Neural cell (in vitro differentiated cells): Measurements from ENCODE around the gene ATP1A2. TPM values are rescaled to one million over a fixed set of nuclear protein-coding genes. Genes with fewer than 3 reads are reported as not detected.

Source experiments
- H2AFZ ChIP-seq: fragments of 200-600, 300-800 bp; sonication (generic), shearing (Covaris generic); 2 replicates; pipeline ENCODE4 v1.6.0; 2014; ENCODE audit warnings: low read depth, mild to moderate bottlenecking, antibody characterized with exemption, low read length, moderate library complexity
- H3F3A ChIP-seq: fragments of 200-600 bp; shearing (Covaris generic); 2 replicates; pipeline ENCODE4 v1.6.1; 2016; ENCODE audit warnings: mild to moderate bottlenecking, moderate library complexity, mixed read lengths, antibody characterized with exemption, low read length; ENCODE audit not compliant: insufficient read depth, poor library complexity, severe bottlenecking
- H3K27ac ChIP-seq: fragments of 200-600, 300-800 bp; sonication (generic), shearing (Covaris generic); 2 replicates; pipeline ENCODE4 v1.5.1; 2014; ENCODE audit warnings: mild to moderate bottlenecking, low read length, moderate library complexity
- H3K27me3 ChIP-seq: fragments of 300-800, 200-600 bp; sonication (generic), shearing (Covaris generic); 2 replicates; pipeline ENCODE4 v1.6.0; 2014; ENCODE audit warnings: mild to moderate bottlenecking, low read depth, low read length, moderate library complexity; ENCODE audit not compliant: insufficient read depth
- H3K36me3 ChIP-seq: fragments of 300-800, 200-600 bp; sonication (generic), shearing (Covaris generic); 2 replicates; pipeline ENCODE4 v1.5.1; 2014; ENCODE audit warnings: mild to moderate bottlenecking, antibody characterized with exemption, low read length, moderate library complexity; ENCODE audit not compliant: insufficient read depth
- H3K4me2 ChIP-seq: fragments of 300-800, 200-600 bp; sonication (generic), shearing (Covaris generic); 2 replicates; pipeline ENCODE4 v1.6.0; 2014; ENCODE audit warnings: mild to moderate bottlenecking, low read length
- H3K4me3 ChIP-seq: fragments of 300-800, 200-600 bp; sonication (generic), shearing (Covaris generic); 2 replicates; pipeline ENCODE4 v1.5.1; 2014; ENCODE audit warnings: mild to moderate bottlenecking, low read length, moderate library complexity
- H3K79me2 ChIP-seq: fragments of 200-600 bp; shearing (Covaris generic); replicated peaks from 2 replicates; pipeline ENCODE4 v1.6.0; 2014; ENCODE audit warnings: mild to moderate bottlenecking, low read length, moderate library complexity; ENCODE audit not compliant: insufficient read depth
- H3K9ac ChIP-seq: fragments of 300-800, 200-600 bp; sonication (generic), shearing (Covaris generic); 2 replicates; pipeline ENCODE4 v1.6.1; 2016; ENCODE audit warnings: mild to moderate bottlenecking, low read length, mixed read lengths
- H3K9me2 ChIP-seq: fragments of 200-600 bp; shearing (Covaris generic); 2 replicates; pipeline ENCODE4 v1.6.1; 2016; ENCODE audit warnings: mild to moderate bottlenecking, low read length, mixed read lengths; ENCODE audit not compliant: insufficient read depth
- H3K9me3 ChIP-seq: fragments of 200-600, 300-800 bp; sonication (generic), shearing (Covaris generic); 2 replicates; pipeline ENCODE4 v1.6.1; 2016; ENCODE audit warnings: mild to moderate bottlenecking, mixed run types, low read length, moderate library complexity, mixed read lengths
- H4K20me1 ChIP-seq: fragments of 200-600 bp; shearing (Covaris generic); 2 replicates; pipeline ENCODE4 v1.6.1; 2016; ENCODE audit warnings: mild to moderate bottlenecking, mixed run types; ENCODE audit not compliant: insufficient read depth
- CTCF ChIP-seq: fragments of 450-650 bp; IDR thresholded peaks from 2 replicates; pipeline ENCODE4 v1.5.1; 2014; ENCODE audit warnings: antibody characterized with exemption, mild to moderate bottlenecking, moderate library complexity; ENCODE audit not compliant: poor library complexity, severe bottlenecking
- EP300 ChIP-seq: fragments of 450-650 bp; conservative IDR thresholded peaks from 2 replicates; pipeline ENCODE4 v1.6.1; 2014; ENCODE audit warnings: antibody characterized with exemption, mild to moderate bottlenecking, moderate library complexity; ENCODE audit not compliant: poor library complexity, severe bottlenecking
- EZH2 ChIP-seq: fragments of 200-600, 300-800 bp; shearing (Covaris generic), sonication (generic); IDR thresholded peaks from 2 replicates; pipeline ENCODE4 v1.6.1; 2014; ENCODE audit warnings: antibody characterized with exemption, low read length, borderline replicate concordance, mild to moderate bottlenecking; ENCODE audit not compliant: insufficient read depth, poor library complexity, severe bottlenecking
- MXI1 ChIP-seq: fragments of 450-650 bp; conservative IDR thresholded peaks from 2 replicates; pipeline ENCODE4 v1.6.1; 2014; ENCODE audit warnings: antibody characterized with exemption, mild to moderate bottlenecking; ENCODE audit not compliant: poor library complexity, severe bottlenecking
- POLR2AphosphoS5 ChIP-seq: IDR thresholded peaks from 2 replicates; pipeline ENCODE4 v1.6.1; 2012
- RAD21 ChIP-seq: fragments of 450-650 bp; conservative IDR thresholded peaks from 2 replicates; pipeline ENCODE4 v1.6.1; 2014; ENCODE audit warnings: antibody characterized with exemption, mild to moderate bottlenecking, moderate library complexity
- REST ChIP-seq: IDR thresholded peaks from 2 replicates; pipeline ENCODE4 v1.6.1; 2012; ENCODE audit warnings: borderline replicate concordance
- SMC3 ChIP-seq: fragments of 450-650 bp; conservative IDR thresholded peaks from 2 replicates; pipeline ENCODE4 v1.6.1; 2014; ENCODE audit warnings: antibody characterized with exemption, mild to moderate bottlenecking, moderate library complexity; ENCODE audit not compliant: poor library complexity
- TAF1 ChIP-seq: IDR thresholded peaks from 2 replicates; pipeline ENCODE4 v1.6.1; 2012; ENCODE audit warnings: low read depth
- polyA plus RNA-seq: library from polyadenylated mRNA; depleted of rRNA; stranded (reverse); fragments of >200 nt; gene quantifications from 2 replicates; pipeline ENCODE4 v1.2.3, GENCODE V29; 2014

Gene ATP1A2
- polyA plus RNA-seq, 1 donor from 2014 or later: 0.12 TPM

DNA sequence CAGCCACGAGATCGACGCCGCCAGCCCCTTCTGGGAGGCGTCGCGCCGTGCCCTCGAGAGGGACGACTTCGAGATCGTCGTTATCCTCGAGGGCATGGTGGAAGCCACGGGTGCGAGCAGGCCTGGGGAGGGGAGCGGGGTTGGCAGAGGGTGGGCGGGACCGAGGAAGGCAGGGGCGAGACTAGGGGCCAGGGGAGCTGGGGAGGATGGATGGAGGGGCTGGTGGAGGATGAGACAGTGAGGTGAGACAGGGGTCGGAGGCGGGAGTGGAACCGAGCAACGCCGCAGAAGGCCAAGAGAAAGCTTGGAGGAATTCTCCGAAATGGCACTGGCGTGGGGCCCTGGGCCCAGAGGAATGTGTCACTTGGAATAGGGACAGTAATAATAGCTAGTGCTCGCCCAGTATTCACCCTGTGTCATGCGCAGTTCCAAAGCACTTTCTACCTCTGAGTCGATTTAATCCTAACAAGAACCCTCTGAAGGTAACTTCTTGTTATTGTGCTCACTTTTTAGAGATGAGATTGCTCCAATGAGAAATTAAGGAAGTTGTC is 30.7 kb upstream of the ATP1A2 start:
- H3K9me2 ChIP-seq: no peaks in the 10 kb centered on the region
- H3K4me2 ChIP-seq: no peak overlapping the region
- H3K79me2 ChIP-seq: no peaks in the 10 kb centered on the region
- H3K27me3 ChIP-seq: peaks cover 7% of the 10 kb centered on the region
- no peak overlapping the region for H2AFZ ChIP-seq
- H3K4me3 ChIP-seq: no peak overlapping the region
- no peak overlapping the region for H3K9ac ChIP-seq
- H3F3A ChIP-seq: no peaks in the 10 kb centered on the region
- TF ChIP-seq EP300 (no peak), MXI1 (no peak), RAD21 (no peak), SMC3 (no peak), CTCF (no peak), REST (no peak), EZH2 (no peak), POLR2AphosphoS5 (no peak), TAF1 (no peak)
- H3K9me3 ChIP-seq: no peaks in the 10 kb centered on the region
- no peak overlapping the region for H3K27ac ChIP-seq
- H4K20me1 ChIP-seq: no peaks in the 10 kb centered on the region
- no peaks in the 10 kb centered on the region for H3K36me3 ChIP-seq

GRCh38 chr1:160085686-160086455 is 29.7 kb upstream of the ATP1A2 start:
- no peak overlapping the region for H3K4me3 ChIP-seq

More at GRCh38 chr1:160085686-160086455, 29.7 kb upstream of the ATP1A2 start:
- Histone ChIP-seq H3K9ac (no peak overlapping the region), H3K36me3 (no peaks in the 10 kb centered on the region), H3K9me2 (no peaks in the 10 kb centered on the region), H3K27me3 (peaks cover 7% of the 10 kb centered on the region), H3K4me2 (no peak overlapping the region), H2AFZ (no peak overlapping the region), H3K27ac (no peak overlapping the region), H4K20me1 (no peaks in the 10 kb centered on the region), H3K9me3 (no peaks in the 10 kb centered on the region), H3K79me2 (no peaks in the 10 kb centered on the region), H3F3A (no peaks in the 10 kb centered on the region)
- TF ChIP-seq POLR2AphosphoS5: no peak
- peak; percentile 72 for TF ChIP-seq CTCF
- no peak for TF ChIP-seq EP300
- no peak for TF ChIP-seq EZH2
- peak; percentile 64 for TF ChIP-seq RAD21
- TF ChIP-seq SMC3: peak; percentile 67
